Right cardiac atrium (tissue), 5 donors: ENCODE data around the gene CTTNBP2. TPM values are rescaled to one million over a fixed set of nuclear protein-coding genes. Genes with fewer than 3 reads are reported as not detected.

Experiments
- ATAC-seq, 2 donors: fragments of 200-7000 bp; cut with Tn5 transposase; one replicate each; pipeline versions ENCODE4 v1.8.0 to v1.9.1; 2020; ENCODE audit warnings: moderate library complexity in 2 of 2, mild to moderate bottlenecking in 1 of 2
- DNase-seq, 3 donors: peaks; one replicate each; pipeline ENCODE4 v3.0.0-alpha.2; 2020
- H3K27ac ChIP-seq: one replicate; pipeline ENCODE4 v1.5.1; 2013; ENCODE audit warnings: mild to moderate bottlenecking, low read length, control low read depth, moderate library complexity
- H3K27me3 ChIP-seq: one replicate; pipeline ENCODE4 v1.6.1; 2013; ENCODE audit not compliant: control insufficient read depth, insufficient read depth
- H3K4me1 ChIP-seq: one replicate; pipeline ENCODE4 v1.6.1; 2013; ENCODE audit warnings: low read length; ENCODE audit not compliant: control insufficient read depth, insufficient read depth
- H3K4me3 ChIP-seq: one replicate; pipeline ENCODE4 v1.5.1; 2013; ENCODE audit warnings: low read length, control low read depth
- H3K9me3 ChIP-seq: one replicate; pipeline ENCODE4 v1.6.1; 2013; ENCODE audit warnings: low read length; ENCODE audit not compliant: control insufficient read depth
- WGBS: extraction: QIAGEN DNeasy Blood & Tissue Kit; methylation state at CpG from one replicate; pipeline ENCODE4 v1.1.7; 2013; 5-methylcytosine and 5-hydroxymethylcytosine counted together
- intact Hi-C, 4 donors: fragments of 100-400 bp; cut with DNase I; formaldehyde crosslinking; loops; one replicate each; pipeline versions ENCODE4 v1.11.0 to v1.14.0; 2022 to 2023
- polyA plus RNA-seq: library from polyadenylated mRNA; stranded (reverse); fragments of 200-250 nt; gene quantifications from one replicate; pipeline ENCODE4 v1.2.3, GENCODE V29; 2013
- total RNA-seq, 4 donors: library from RNA; stranded (reverse); fragmentation: NEBNext Ultra II Directional; extraction: Animal tissue kit (Norgen Biotek cat#: 25700); gene quantifications; one replicate each; pipeline ENCODE4 v1.2.1, GENCODE V29; 2021
- donor health status: healthy with polysubstance abuse.
- donor health status: DM: no; HTN: yes; CAD: no.
- donor health status: DM: no; HTN: no; CAD: no.
- donor health status: DM: no; HTN: yes; CAD: no; lungs with severe emphysema.
- donor health status: DM: yes; HTN: yes; CAD: no.

Gene CTTNBP2
- total and polyA plus RNA-seq, 5 donors = 2.0 to 5.5 (median 4.3) TPM

- 75% methylated on average over 1 of the region's 1 CpG for WGBS
These were observed 207.2 kb downstream of the CTTNBP2 start for GRCh38 chr7:117666031-117666430.

GRCh38 chr7:117665368-117665767 is 207.9 kb downstream of the CTTNBP2 start:
- no peak for ATAC-seq

More at GRCh38 chr7:117666031-117666430, 207.2 kb downstream of the CTTNBP2 start:
- no peak for DNase-seq
- H3K4me1 ChIP-seq = no peaks in the 10 kb centered on the region
- H3K9me3 ChIP-seq = no peaks in the 10 kb centered on the region
- no peak for ATAC-seq
- no peaks in the 10 kb centered on the region for H3K27me3 ChIP-seq
- intact Hi-C loops = no loop called here
- no peak overlapping the region for H3K4me3 ChIP-seq
- H3K27ac ChIP-seq = no peak overlapping the region

GRCh38 chr7:117664047-117664446 is 209.2 kb downstream of the CTTNBP2 start:
- no peak for ATAC-seq
- intact Hi-C loops = no loop called here
- Histone ChIP-seq H3K9me3 (no peaks in the 10 kb centered on the region), H3K4me1 (no peaks in the 10 kb centered on the region), H3K27ac (no peak overlapping the region), H3K4me3 (no peak overlapping the region), H3K27me3 (no peaks in the 10 kb centered on the region)
- DNase-seq = no peak
- 85% methylated on average over 3 of the region's 3 CpGs for WGBS

More at GRCh38 chr7:117665368-117665767, 207.9 kb downstream of the CTTNBP2 start:
- Histone ChIP-seq H3K9me3 (no peaks in the 10 kb centered on the region), H3K27ac (no peak overlapping the region), H3K4me1 (no peaks in the 10 kb centered on the region), H3K27me3 (no peaks in the 10 kb centered on the region), H3K4me3 (no peak overlapping the region)
- intact Hi-C loops = no loop called here
- DNase-seq = no peak

GRCh38 chr7:117661328-117661727 is 211.9 kb downstream of the CTTNBP2 start:
- WGBS = 78% methylated on average over 2 of the region's 2 CpGs
- ATAC-seq (no peak), DNase-seq (no peak)

More at GRCh38 chr7:117661328-117661727, 211.9 kb downstream of the CTTNBP2 start:
- H3K27ac ChIP-seq = no peak overlapping the region
- H3K4me1 ChIP-seq = no peaks in the 10 kb centered on the region
- no peak overlapping the region for H3K4me3 ChIP-seq
- H3K27me3 ChIP-seq = no peaks in the 10 kb centered on the region
- intact Hi-C loops = no loop called here
- H3K9me3 ChIP-seq = no peaks in the 10 kb centered on the region
